ENCODE results near the gene TH. TPM values are rescaled to one million over a fixed set of nuclear protein-coding genes. Genes with fewer than 3 reads are reported as not detected.
A peak's percentile ranks its signal among the peaks of the same experiment; 100 is the strongest.

TH gene
- total RNA-seq, 3 donors from 2014 or later, result not detected

- Histone ChIP-seq H3K27me3 (peaks cover 17 to 91% of the 10 kb centered on the region in 2 donors), H3K36me3 (no peaks in the 10 kb centered on the region), H3K4me3 (peak within 1 kb of the TSS; percentile 32 to 73 (median 46)), H3K27ac (peak within 1 kb of the TSS in 1 of 2 donors; percentile 81), H3K9me3 (no peaks in the 10 kb centered on the region), H3K4me1 (peaks cover 8 to 17% of the 10 kb centered on the region in 2 donors)
- intact Hi-C loops (cut with DNase I; ENCODE audit: low total_unique reads), result no loop called here
- no peak for TF ChIP-seq CTCF (IDR thresholded peaks at IDR 0.05)
- no peak for TF ChIP-seq POLR2A (IDR thresholded peaks at IDR 0.05)
- TF ChIP-seq POLR2AphosphoS5 (IDR thresholded peaks at IDR 0.05), result no peak
- no peak for DNase-seq (ENCODE audit: low spot score in 2 of 2)
Observed at GRCh38 chr11:2139123-2139521, 32.5 kb downstream of the TH start, which contains the start of gene IGF2. Gene IGF2 (minus strand): TSS chr11:2139389. CDS start chr11:2135523, 3,866 bp downstream.

DNA sequence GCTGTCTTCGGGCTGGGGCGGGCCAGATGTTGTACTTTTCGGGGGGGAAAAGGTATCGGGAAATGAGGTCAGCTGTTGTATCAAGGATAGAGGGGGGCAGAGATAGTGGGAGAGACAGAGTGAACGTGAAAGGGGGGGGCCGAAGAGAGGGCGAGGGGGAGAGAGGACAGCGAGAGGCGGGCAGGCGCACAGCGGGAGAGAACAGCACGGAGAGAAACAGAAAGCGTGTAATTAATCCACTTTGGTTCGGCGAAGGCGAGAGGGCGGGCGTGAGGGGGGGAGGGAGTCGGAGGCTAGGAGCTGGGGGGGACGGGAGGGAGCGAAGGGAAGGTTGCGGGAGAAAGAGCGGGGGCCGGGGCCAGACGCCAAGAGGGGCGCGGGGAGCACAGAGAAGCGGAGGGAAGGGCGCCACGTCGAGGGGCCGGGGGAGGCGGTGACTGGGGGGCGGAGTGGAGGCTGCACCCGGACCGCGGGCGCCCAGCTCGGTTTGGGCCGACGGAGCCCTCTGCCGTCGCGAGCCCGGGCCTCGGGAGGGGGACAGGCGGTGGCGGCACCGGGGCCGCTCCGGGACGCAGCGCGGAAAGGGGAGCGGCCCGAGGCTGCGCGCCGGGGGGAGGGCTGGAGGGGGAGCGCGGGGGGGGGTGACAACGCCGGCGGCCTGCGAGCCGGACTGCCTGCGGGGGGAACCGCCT, 33.0 kb downstream of the TH start:
- Histone ChIP-seq H3K4me1 (peaks cover 8 to 12% of the 10 kb centered on the region in 2 donors), H3K27me3 (peaks cover 15 to 91% of the 10 kb centered on the region in 2 donors), H3K36me3 (no peaks in the 10 kb centered on the region), H3K27ac (peak overlapping the region in 1 of 2 donors; percentile 81), H3K9me3 (no peaks in the 10 kb centered on the region), H3K4me3 (peak overlapping the region; percentile 32 to 73 (median 46))
- intact Hi-C loops (cut with DNase I; ENCODE audit: low total_unique reads), result no loop called here
- TF ChIP-seq POLR2A (IDR thresholded peaks at IDR 0.05), result no peak
- TF ChIP-seq POLR2AphosphoS5 (IDR thresholded peaks at IDR 0.05), result no peak
- no peak for TF ChIP-seq CTCF (IDR thresholded peaks at IDR 0.05)
- no peak for DNase-seq (ENCODE audit: low spot score in 2 of 2)

DNA sequence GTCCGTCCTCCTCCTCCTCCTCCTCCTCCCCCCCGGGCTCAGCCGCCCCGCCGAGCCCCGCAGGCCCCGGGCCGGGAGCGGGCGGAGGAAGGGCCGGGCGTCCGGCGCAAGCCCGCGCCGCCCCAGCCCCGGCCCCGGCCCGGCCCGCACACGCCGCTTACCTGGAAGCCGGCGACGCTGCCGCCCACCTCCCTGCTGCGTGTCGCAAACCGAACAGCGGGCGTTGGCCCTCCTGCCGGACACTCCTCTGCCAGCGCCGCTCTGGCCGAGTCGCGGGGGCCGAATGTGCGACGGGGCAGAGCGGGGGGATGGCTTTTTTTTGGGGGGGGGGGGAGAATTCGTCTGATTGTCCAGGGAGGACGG, 33.6 kb downstream of the TH start:
- peaks cover 8 to 12% of the 10 kb centered on the region in 2 donors for H3K4me1 ChIP-seq
- no peak for DNase-seq (ENCODE audit: low spot score in 2 of 2)
- TF ChIP-seq POLR2AphosphoS5 (IDR thresholded peaks at IDR 0.05), result no peak
- TF ChIP-seq CTCF (IDR thresholded peaks at IDR 0.05), result no peak
- TF ChIP-seq POLR2A (IDR thresholded peaks at IDR 0.05), result no peak
- intact Hi-C loops (cut with DNase I; ENCODE audit: low total_unique reads), result no loop called here
- no peaks in the 10 kb centered on the region for H3K36me3 ChIP-seq
- no peaks in the 10 kb centered on the region for H3K9me3 ChIP-seq
- H3K4me3 ChIP-seq, result peak overlapping the region; percentile 32 to 73 (median 46)
- H3K27ac ChIP-seq, result peak overlapping the region in 1 of 2 donors; percentile 81
- peaks cover 15 to 91% of the 10 kb centered on the region in 2 donors for H3K27me3 ChIP-seq

- no peaks in the 10 kb centered on the region for H3K36me3 ChIP-seq
- DNase-seq (ENCODE audit: low spot score in 2 of 2), result peak in 1 of 2 donors; percentile 37
- no peaks in the 10 kb centered on the region for H3K9me3 ChIP-seq
- H3K27me3 ChIP-seq, result peaks cover 15 to 89% of the 10 kb centered on the region in 2 donors
- H3K4me3 ChIP-seq, result peak overlapping the region; percentile 32 to 73 (median 46)
- intact Hi-C loops (cut with DNase I; ENCODE audit: low total_unique reads), result no loop called here
- TF ChIP-seq POLR2AphosphoS5 (IDR thresholded peaks at IDR 0.05) (no peak), POLR2A (IDR thresholded peaks at IDR 0.05) (no peak), CTCF (IDR thresholded peaks at IDR 0.05) (no peak)
- H3K4me1 ChIP-seq, result peaks cover 8 to 12% of the 10 kb centered on the region in 2 donors
- peak overlapping the region in 1 of 2 donors; percentile 81 for H3K27ac ChIP-seq
Observed at GRCh38 chr11:2137202-2138067, 34.2 kb downstream of the TH start.

DNA sequence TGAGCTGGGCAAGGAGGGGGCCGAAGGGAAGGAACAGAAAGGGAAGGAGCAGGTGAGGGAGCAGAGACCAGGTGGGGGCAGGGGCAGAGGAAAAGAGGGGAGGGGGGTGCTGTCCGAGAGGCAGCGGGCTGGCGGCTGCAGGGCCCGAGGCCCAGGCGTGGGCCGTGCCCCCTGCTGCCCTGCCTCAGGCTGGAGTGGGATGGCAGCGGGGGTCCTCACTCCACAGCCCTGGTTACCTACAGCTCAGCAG, 34.7 kb downstream of the TH start:
- intact Hi-C loops (cut with DNase I; ENCODE audit: low total_unique reads), result no loop called here
- Histone ChIP-seq H3K4me1 (peaks cover 8 to 12% of the 10 kb centered on the region in 2 donors), H3K9me3 (no peaks in the 10 kb centered on the region), H3K27me3 (peaks cover 15 to 87% of the 10 kb centered on the region in 2 donors), H3K4me3 (peak overlapping the region in 2 of 3 donors; percentile 46 to 73), H3K36me3 (no peaks in the 10 kb centered on the region), H3K27ac (no peak overlapping the region)
- TF ChIP-seq CTCF (IDR thresholded peaks at IDR 0.05) (no peak), POLR2A (IDR thresholded peaks at IDR 0.05) (no peak), POLR2AphosphoS5 (IDR thresholded peaks at IDR 0.05) (no peak)
- DNase-seq (ENCODE audit: low spot score in 2 of 2), result no peak

Data from breast epithelium (tissue), 4 donors.